GM12878 (cell line): ENCODE data around the gene AMN. TPM values are rescaled to one million over a fixed set of nuclear protein-coding genes. Genes with fewer than 3 reads are reported as not detected.

ENCODE experiments used
- ATAC-seq: fragments of 200-7000 bp; cut with Tn5 transposase; 3 replicates; pipeline ENCODE4 v1.9.1; 2020; ENCODE audit warnings: mild to moderate bottlenecking, moderate library complexity
- BruUV-seq: library from RNA; stranded (reverse); fragments of 400-500 nt; replicated peaks from 2 replicates; lab custom pipeline; 2021; lab: Mats Ljungman, UMichigan
- CTCF ChIA-PET: fragments of 300-600 bp; sonication (Branson Sonifier 250); formaldehyde crosslinking; extraction: SDS; loops from one replicate; lab custom pipeline; 2021; ENCODE audit warnings: inconsistent platforms; lab: Yijun Ruan, JAX
- POLR2A ChIA-PET: fragments of 350-600 bp; formaldehyde crosslinking; extraction: SDS; loops from one replicate; lab custom pipeline; 2021; ENCODE audit warnings: inconsistent platforms; lab: Charles Lee
- RAD21 ChIA-PET: fragments of 300-600 bp; sonication (Branson Sonifier 250); formaldehyde crosslinking; loops from one replicate; lab custom pipeline; 2023; ENCODE audit warnings: antibody characterized with exemption; ENCODE audit not compliant: unreplicated experiment; lab: Charles Lee
- SMC1A ChIA-PET: fragments of 300-600 bp; sonication (Branson Sonifier 250); formaldehyde crosslinking; loops from one replicate; lab custom pipeline; 2023; ENCODE audit not compliant: unreplicated experiment, uncharacterized antibody; lab: Charles Lee
- DNase-seq: peaks from one replicate; pipeline ENCODE4 v3.0.0-alpha.2; 2011; ENCODE audit warnings: low read depth, low spot score
- FAIRE-seq: peaks from 3 replicates; lab custom pipeline; 2011; peaks lifted over from hg19 to GRCh38; lab: Jason Lieb, UNC
- H2AFZ ChIP-seq: 2 replicates; pipeline ENCODE4 v1.6.0; 2011; ENCODE audit warnings: low read depth, low read length, control low read depth; ENCODE audit not compliant: control insufficient read depth
- H3K27ac ChIP-seq: 2 replicates; pipeline ENCODE4 v1.5.1; 2011; ENCODE audit warnings: control low read depth; ENCODE audit not compliant: control insufficient read depth, insufficient read depth
- H3K27me3 ChIP-seq, 2 experiments: replicated peaks in 1 of 2; 2 replicates each; pipeline versions ENCODE4 v1.6.0 to v1.6.1; 2011; ENCODE audit warnings: low read length in 1 of 2; ENCODE audit not compliant: control insufficient read depth in 2 of 2, insufficient read depth in 2 of 2
- H3K36me3 ChIP-seq, 2 experiments: 2 replicates each; pipeline ENCODE4 v1.5.1; 2011; ENCODE audit warnings: low read length in 1 of 2; ENCODE audit not compliant: control insufficient read depth in 2 of 2, insufficient read depth in 2 of 2
- H3K4me1 ChIP-seq: 2 replicates; pipeline ENCODE4 v1.6.1; 2011; ENCODE audit warnings: mild to moderate bottlenecking, low read length, moderate library complexity, mixed read lengths; ENCODE audit not compliant: control insufficient read depth, insufficient read depth
- H3K4me2 ChIP-seq: 2 replicates; pipeline ENCODE4 v1.6.0; 2011; ENCODE audit warnings: control low read depth; ENCODE audit not compliant: control insufficient read depth, insufficient read depth
- H3K4me3 ChIP-seq: fragments of 200-600 bp; sonication (generic); 2 replicates; pipeline ENCODE4 v1.5.1; 2016
- H3K79me2 ChIP-seq: 2 replicates; pipeline ENCODE4 v1.6.0; 2011; ENCODE audit warnings: low read length; ENCODE audit not compliant: control insufficient read depth, insufficient read depth
- H3K9ac ChIP-seq: 2 replicates; pipeline ENCODE4 v1.8.0; 2011; ENCODE audit warnings: low read length, control low read depth, mixed read lengths; ENCODE audit not compliant: control insufficient read depth, insufficient read depth
- H3K9me3 ChIP-seq: replicated peaks from 3 replicates; pipeline ENCODE4 v1.5.1; 2011; ENCODE audit warnings: mild to moderate bottlenecking, low read length; ENCODE audit not compliant: control insufficient read depth, insufficient read depth
- H4K20me1 ChIP-seq: 2 replicates; pipeline ENCODE4 v1.6.0; 2011; ENCODE audit not compliant: control insufficient read depth, insufficient read depth
- CBFB ChIP-seq: IDR thresholded peaks from 2 replicates; pipeline ENCODE4 v1.6.1; 2016; ENCODE audit warnings: antibody characterized with exemption, low read depth
- CEBPB ChIP-seq, 2 experiments: fragments of 150-350 bp in 1 of 2; IDR thresholded peaks; 2 replicates each; pipeline ENCODE4 v1.6.1; 2012 to 2014; ENCODE audit warnings: low read depth in 2 of 2, low read length in 2 of 2, borderline replicate concordance in 1 of 2, inconsistent platforms in 1 of 2
- EP300 ChIP-seq, 2 experiments: fragments of 150-350 bp in 1 of 2; IDR thresholded peaks; 2 replicates each; pipeline ENCODE4 v1.6.1; 2011 to 2012; ENCODE audit warnings: low read depth in 2 of 2, low read length in 2 of 2, borderline replicate concordance in 1 of 2, improper control_type of control experiment in 1 of 2, inconsistent platforms in 1 of 2; ENCODE audit not compliant: control insufficient read depth in 1 of 2
- LARP7 ChIP-seq: fragments of 450-650 bp; IDR thresholded peaks from 2 replicates; pipeline ENCODE4 v1.6.1; 2017; ENCODE audit warnings: mild to moderate bottlenecking
- MEF2A ChIP-seq: IDR thresholded peaks from 2 replicates; pipeline ENCODE4 v1.6.1; 2011; ENCODE audit warnings: low read depth, mild to moderate bottlenecking, low read length, moderate library complexity; ENCODE audit not compliant: insufficient read depth
- MXI1 ChIP-seq: fragments of 150-350 bp; IDR thresholded peaks from 2 replicates; pipeline ENCODE4 v1.6.1; 2011; ENCODE audit warnings: low read depth, mild to moderate bottlenecking, inconsistent platforms, low read length, improper control_type of control experiment
- MYB ChIP-seq: fragments of 150-350 bp; IDR thresholded peaks from 2 replicates; pipeline ENCODE4 v1.6.1; 2014; ENCODE audit warnings: mild to moderate bottlenecking, low read depth, low read length, borderline replicate concordance
- NR2C1 ChIP-seq: fragments of 450-650 bp; IDR thresholded peaks from 2 replicates; pipeline ENCODE4 v1.6.1; 2017; ENCODE audit warnings: antibody characterized with exemption, mild to moderate bottlenecking, moderate library complexity
- POLR2A ChIP-seq: IDR thresholded peaks from 2 replicates; pipeline ENCODE4 v1.6.1; 2011; ENCODE audit warnings: low read depth, mild to moderate bottlenecking, low read length
- RAD21 ChIP-seq: IDR thresholded peaks from 2 replicates; pipeline ENCODE4 v1.6.1; 2011; ENCODE audit warnings: mild to moderate bottlenecking, low read depth, low read length, moderate library complexity; ENCODE audit not compliant: insufficient read depth
- RUNX3 ChIP-seq: IDR thresholded peaks from 2 replicates; pipeline ENCODE4 v1.6.1; 2012; ENCODE audit warnings: low read length, inconsistent platforms
- SUPT20H ChIP-seq: IDR thresholded peaks from 2 replicates; pipeline ENCODE4 v1.6.1; 2011; ENCODE audit warnings: low read depth, mild to moderate bottlenecking, low read length, moderate library complexity, borderline replicate concordance; ENCODE audit not compliant: control insufficient read depth
- TARDBP ChIP-seq: IDR thresholded peaks from 2 replicates; pipeline ENCODE4 v1.6.1; 2016; ENCODE audit warnings: borderline replicate concordance
- TCF12 ChIP-seq: IDR thresholded peaks from 2 replicates; pipeline ENCODE4 v1.6.1; 2011; ENCODE audit warnings: low read depth, mild to moderate bottlenecking, low read length
- WGBS: methylation state at CpG from one replicate; pipeline ENCODE4 v1.1.6; 2016; ENCODE audit warnings: low lambda C conversion rate; ENCODE audit not compliant: insufficient replicate concordance, insufficient coverage; ENCODE audit errors: missing lambda C conversion rate; 5-methylcytosine and 5-hydroxymethylcytosine counted together
- in situ Hi-C: fragments of 300-500 bp; cut with MboI; formaldehyde crosslinking; loops from 9 replicates; pipeline ENCODE4 v1.14.3; 2018; ENCODE audit warnings: mixed read lengths
- intact Hi-C: fragments of 100-400 bp; cut with micrococcal nuclease; formaldehyde crosslinking; loops from one replicate; pipeline ENCODE4 v1.14.2; 2022; ENCODE audit not compliant: unreplicated experiment
- polyA plus RNA-seq, 11 experiments: library from polyadenylated mRNA; depleted of rRNA in 4 of 11; unstranded in 6 of 11; stranded (reverse) in 5 of 11; fragments of >200 nt; fragmentation: Nextera tagmentation in 4 of 11; fragmentation: Illumina TruSeq in 1 of 11; extraction: Ambion mirVana in 4 of 11; extraction: Trizol in 1 of 11; gene quantifications; 1 replicate in 1 of 11; 2 replicates in 10 of 11; pipeline versions ENCODE4 v1.2.1 to v1.2.3, GENCODE V29; 2011 to 2016; ENCODE audit warnings: inconsistent platforms in 2 of 11, missing spikeins in 2 of 11, low read depth in 1 of 11
- total RNA-seq, 4 experiments: library from RNA; depleted of rRNA in 3 of 4; stranded (reverse); fragments of >200 nt in 3 of 4; fragmentation: Illumina TruSeq in 1 of 4; extraction: Trizol in 1 of 4; gene quantifications; 2 replicates each; pipeline versions ENCODE4 v1.2.1 to v1.2.3, GENCODE V29; 2013 to 2021
- TF ChIP-seq, protein P1 (sequence below): fragments of 450-650 bp; IDR thresholded peaks from 2 replicates; pipeline ENCODE4 v1.6.1; 2017; ENCODE audit warnings: mild to moderate bottlenecking, moderate library complexity
- TF ChIP-seq, protein P2 (sequence below): IDR thresholded peaks from 2 replicates; pipeline ENCODE4 v1.6.1; 2012; ENCODE audit warnings: mild to moderate bottlenecking, low read depth, low read length

AMN gene
- total and polyA plus RNA-seq, 10 of the 15 experiments (the other 5 are each of a cell fraction or from before 2014, with no cell fraction given): 0.03 to 0.33 (median 0.11) TPM; not detected in 6

DNA sequence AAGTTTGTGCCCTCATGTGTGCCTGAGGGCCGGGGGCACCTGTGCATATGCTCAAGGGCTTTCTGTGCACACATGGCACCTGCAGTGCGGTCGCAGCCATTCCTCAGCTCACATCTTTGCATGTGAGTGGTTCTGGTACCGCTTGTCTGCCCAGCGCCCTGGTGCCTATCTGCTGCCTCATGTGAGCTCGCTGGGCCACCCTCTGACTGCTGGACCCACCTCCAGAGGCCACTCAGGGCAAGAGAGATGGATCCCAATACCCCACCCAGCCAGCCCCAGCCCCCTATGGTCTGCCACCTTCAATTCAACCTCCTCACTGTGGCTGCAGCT is 5.4 kb upstream of the AMN start:
- ChIA-PET CTCF (interaction anchor here (1.0 to 4.5 kb wide), 7 partner anchors 14 to 393 kb away, joined by 4 to 47 read pairs (median 7); no protein-coding TSS in a partner anchor), POLR2A (interaction anchor here (0.5 to 1.2 kb wide), 2 partner anchors 12 to 438 kb away, joined by 3 to 4 read pairs; no protein-coding TSS in a partner anchor), SMC1A (interaction anchor here (1.1 to 5.4 kb wide), 2 partner anchors 222 to 226 kb away, joined by 3 to 52 read pairs; no protein-coding TSS in a partner anchor), RAD21 (interaction anchor here (1.3 to 3.6 kb wide), 4 partner anchors 11 to 222 kb away, joined by 3 to 20 read pairs (median 9); no protein-coding TSS in a partner anchor)
- no peaks in the 10 kb centered on the region for H3K9me3 ChIP-seq
- no peaks in the 10 kb centered on the region for H4K20me1 ChIP-seq
- H3K4me3 ChIP-seq: no peak overlapping the region
- H3K27me3 ChIP-seq: no peaks in the 10 kb centered on the region
- BruUV-seq: no TSS peak
- H2AFZ ChIP-seq: no peak overlapping the region
- peak; percentile 12 for ATAC-seq
- no peak for DNase-seq
- peaks cover 22% of the 10 kb centered on the region for H3K4me1 ChIP-seq
- H3K36me3 ChIP-seq: no peaks in the 10 kb centered on the region; a peak in 2 of 4 replicates
- no peak for FAIRE-seq
- intact Hi-C loops (loop anchor here (5.0 to 10.0 kb wide), 3 partner anchors 140 to 392 kb away; partner anchors contain the start of genes RCOR1 and TRAF3), in situ Hi-C loops (no loop called here)
- no peak overlapping the region for H3K9ac ChIP-seq
- H3K79me2 ChIP-seq: no peaks in the 10 kb centered on the region
- H3K4me2 ChIP-seq: no peak overlapping the region; the same call in 1 of the 2 replicates
- H3K27ac ChIP-seq: no peak overlapping the region
- 48% methylated on average over 6 of the region's 6 CpGs for WGBS
- TF ChIP-seq POLR2A (peak; percentile 6; the same call in 1 of the 2 replicates), RUNX3 (0 out of 2 replicates have a peak, but pooled peaks have one; percentile 9), TARDBP (no peak), EP300 (IDR thresholded peaks at IDR 0.05; ENCODE audit: borderline replicate concordance in 1 of 2, control insufficient read depth in 1 of 2, low read depth in 2 of 2, low read length in 2 of 2) (no peak), MEF2A (no peak), TCF12 (no peak), NR2C1 (no peak), LARP7 (no peak), MXI1 (no peak), CBFB (no peak), CEBPB (IDR thresholded peaks at IDR 0.05; ENCODE audit: borderline replicate concordance in 1 of 2, low read depth in 2 of 2, low read length in 2 of 2) (no peak), RAD21 (no peak), MYB (no peak), SUPT20H (no peak)
- TF ChIP-seq, protein P1, sequence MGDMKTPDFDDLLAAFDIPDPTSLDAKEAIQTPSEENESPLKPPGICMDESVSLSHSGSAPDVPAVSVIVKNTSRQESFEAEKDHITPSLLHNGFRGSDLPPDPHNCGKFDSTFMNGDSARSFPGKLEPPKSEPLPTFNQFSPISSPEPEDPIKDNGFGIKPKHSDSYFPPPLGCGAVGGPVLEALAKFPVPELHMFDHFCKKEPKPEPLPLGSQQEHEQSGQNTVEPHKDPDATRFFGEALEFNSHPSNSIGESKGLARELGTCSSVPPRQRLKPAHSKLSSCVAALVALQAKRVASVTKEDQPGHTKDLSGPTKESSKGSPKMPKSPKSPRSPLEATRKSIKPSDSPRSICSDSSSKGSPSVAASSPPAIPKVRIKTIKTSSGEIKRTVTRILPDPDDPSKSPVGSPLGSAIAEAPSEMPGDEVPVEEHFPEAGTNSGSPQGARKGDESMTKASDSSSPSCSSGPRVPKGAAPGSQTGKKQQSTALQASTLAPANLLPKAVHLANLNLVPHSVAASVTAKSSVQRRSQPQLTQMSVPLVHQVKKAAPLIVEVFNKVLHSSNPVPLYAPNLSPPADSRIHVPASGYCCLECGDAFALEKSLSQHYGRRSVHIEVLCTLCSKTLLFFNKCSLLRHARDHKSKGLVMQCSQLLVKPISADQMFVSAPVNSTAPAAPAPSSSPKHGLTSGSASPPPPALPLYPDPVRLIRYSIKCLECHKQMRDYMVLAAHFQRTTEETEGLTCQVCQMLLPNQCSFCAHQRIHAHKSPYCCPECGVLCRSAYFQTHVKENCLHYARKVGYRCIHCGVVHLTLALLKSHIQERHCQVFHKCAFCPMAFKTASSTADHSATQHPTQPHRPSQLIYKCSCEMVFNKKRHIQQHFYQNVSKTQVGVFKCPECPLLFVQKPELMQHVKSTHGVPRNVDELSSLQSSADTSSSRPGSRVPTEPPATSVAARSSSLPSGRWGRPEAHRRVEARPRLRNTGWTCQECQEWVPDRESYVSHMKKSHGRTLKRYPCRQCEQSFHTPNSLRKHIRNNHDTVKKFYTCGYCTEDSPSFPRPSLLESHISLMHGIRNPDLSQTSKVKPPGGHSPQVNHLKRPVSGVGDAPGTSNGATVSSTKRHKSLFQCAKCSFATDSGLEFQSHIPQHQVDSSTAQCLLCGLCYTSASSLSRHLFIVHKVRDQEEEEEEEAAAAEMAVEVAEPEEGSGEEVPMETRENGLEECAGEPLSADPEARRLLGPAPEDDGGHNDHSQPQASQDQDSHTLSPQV: no peak
- TF ChIP-seq, protein P2, sequence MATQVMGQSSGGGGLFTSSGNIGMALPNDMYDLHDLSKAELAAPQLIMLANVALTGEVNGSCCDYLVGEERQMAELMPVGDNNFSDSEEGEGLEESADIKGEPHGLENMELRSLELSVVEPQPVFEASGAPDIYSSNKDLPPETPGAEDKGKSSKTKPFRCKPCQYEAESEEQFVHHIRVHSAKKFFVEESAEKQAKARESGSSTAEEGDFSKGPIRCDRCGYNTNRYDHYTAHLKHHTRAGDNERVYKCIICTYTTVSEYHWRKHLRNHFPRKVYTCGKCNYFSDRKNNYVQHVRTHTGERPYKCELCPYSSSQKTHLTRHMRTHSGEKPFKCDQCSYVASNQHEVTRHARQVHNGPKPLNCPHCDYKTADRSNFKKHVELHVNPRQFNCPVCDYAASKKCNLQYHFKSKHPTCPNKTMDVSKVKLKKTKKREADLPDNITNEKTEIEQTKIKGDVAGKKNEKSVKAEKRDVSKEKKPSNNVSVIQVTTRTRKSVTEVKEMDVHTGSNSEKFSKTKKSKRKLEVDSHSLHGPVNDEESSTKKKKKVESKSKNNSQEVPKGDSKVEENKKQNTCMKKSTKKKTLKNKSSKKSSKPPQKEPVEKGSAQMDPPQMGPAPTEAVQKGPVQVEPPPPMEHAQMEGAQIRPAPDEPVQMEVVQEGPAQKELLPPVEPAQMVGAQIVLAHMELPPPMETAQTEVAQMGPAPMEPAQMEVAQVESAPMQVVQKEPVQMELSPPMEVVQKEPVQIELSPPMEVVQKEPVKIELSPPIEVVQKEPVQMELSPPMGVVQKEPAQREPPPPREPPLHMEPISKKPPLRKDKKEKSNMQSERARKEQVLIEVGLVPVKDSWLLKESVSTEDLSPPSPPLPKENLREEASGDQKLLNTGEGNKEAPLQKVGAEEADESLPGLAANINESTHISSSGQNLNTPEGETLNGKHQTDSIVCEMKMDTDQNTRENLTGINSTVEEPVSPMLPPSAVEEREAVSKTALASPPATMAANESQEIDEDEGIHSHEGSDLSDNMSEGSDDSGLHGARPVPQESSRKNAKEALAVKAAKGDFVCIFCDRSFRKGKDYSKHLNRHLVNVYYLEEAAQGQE: no peak
